HepG2 (cell line): ENCODE data around the gene PTPN13. TPM values are rescaled to one million over a fixed set of nuclear protein-coding genes. Genes with fewer than 3 reads are reported as not detected.
A peak's percentile ranks its signal among the peaks of the same experiment; 100 is the strongest.

Experiments used
- ATAC-seq: fragments of 200-7000 bp; cut with Tn5 transposase; 3 replicates; pipeline ENCODE4 v1.9.1; 2020; ENCODE audit warnings: mild to moderate bottlenecking, moderate library complexity
- BruUV-seq: library from RNA; stranded (reverse); fragments of 400-500 nt; replicated peaks from 2 replicates; lab custom pipeline; 2021; lab: Mats Ljungman, UMichigan
- CTCF ChIA-PET: fragments of 300-600 bp; formaldehyde crosslinking; extraction: SDS; loops from one replicate; lab custom pipeline; 2021; ENCODE audit warnings: low total read pairs, inconsistent platforms, low intra/inter-chr PET ratio; lab: Yijun Ruan, JAX
- POLR2A ChIA-PET: fragments of 350-600 bp; sonication (Branson Sonifier 250); formaldehyde crosslinking; loops from one replicate; lab custom pipeline; 2020; ENCODE audit warnings: antibody characterized with exemption, inconsistent platforms; lab: Yijun Ruan, JAX
- DNase-seq: peaks from one replicate; pipeline ENCODE4 v3.0.0-alpha.2; 2015; ENCODE audit warnings: low spot score
- FAIRE-seq: peaks from 3 replicates; lab custom pipeline; 2011; peaks lifted over from hg19 to GRCh38; lab: Jason Lieb, UNC
- H2AFZ ChIP-seq: one replicate; pipeline ENCODE4 v1.6.1; 2011; ENCODE audit warnings: low read length, inconsistent platforms
- H3K27ac ChIP-seq: fragments of 300-600 bp; 3 replicates; pipeline ENCODE4 v1.8.0; 2011; ENCODE audit warnings: mixed run types, mild to moderate bottlenecking, mixed read lengths, low read length, inconsistent platforms; ENCODE audit not compliant: insufficient read depth; ENCODE audit errors: extremely low read length
- H3K27me3 ChIP-seq, 2 experiments: fragments of 200-600 bp in 1 of 2; 2 replicates in 1 of 2; 3 replicates in 1 of 2; pipeline versions ENCODE4 v1.6.0 to v1.8.0; 2011; ENCODE audit warnings: low read length in 2 of 2, mild to moderate bottlenecking in 2 of 2, moderate library complexity in 2 of 2, inconsistent platforms in 1 of 2; ENCODE audit not compliant: insufficient read depth in 2 of 2, control insufficient read depth in 1 of 2
- H3K36me3 ChIP-seq, 2 experiments: fragments of 200-600 bp in 1 of 2; replicated peaks in 1 of 2; 2 replicates in 1 of 2; 3 replicates in 1 of 2; pipeline versions ENCODE4 v1.5.1 to v1.8.0; 2011; ENCODE audit warnings: low read length in 2 of 2, inconsistent platforms in 1 of 2; ENCODE audit not compliant: insufficient read depth in 2 of 2, control insufficient read depth in 1 of 2
- H3K4me1 ChIP-seq: 2 replicates; pipeline ENCODE4 v1.5.1; 2012; ENCODE audit warnings: low read length, inconsistent platforms; ENCODE audit not compliant: insufficient read depth
- H3K4me2 ChIP-seq: 2 replicates; pipeline ENCODE4 v1.6.0; 2011; ENCODE audit warnings: low read depth, low read length, inconsistent platforms
- H3K4me3 ChIP-seq, 3 experiments: fragments of 200-600 bp in 1 of 3; sonication (generic), shearing (Covaris generic) in 1 of 3; replicated peaks in 1 of 3; 2 replicates each; pipeline ENCODE4 v1.5.1; 2011 to 2016; ENCODE audit warnings: low read length in 3 of 3, inconsistent platforms in 2 of 3, low read depth in 2 of 3, mild to moderate bottlenecking in 2 of 3, control low read depth in 1 of 3, mixed read lengths in 1 of 3; ENCODE audit not compliant: insufficient read depth in 1 of 3
- H3K79me2 ChIP-seq: one replicate; pipeline ENCODE4 v1.6.1; 2011; ENCODE audit warnings: low read length, inconsistent platforms; ENCODE audit not compliant: insufficient read depth
- H3K9ac ChIP-seq: 2 replicates; pipeline ENCODE4 v1.6.0; 2011; ENCODE audit warnings: mild to moderate bottlenecking, low read depth, low read length, inconsistent platforms; ENCODE audit not compliant: insufficient read depth
- H3K9me3 ChIP-seq: 2 replicates; pipeline ENCODE4 v1.5.1; 2012; ENCODE audit warnings: mild to moderate bottlenecking, low read length
- H4K20me1 ChIP-seq: 2 replicates; pipeline ENCODE4 v1.6.0; 2011; ENCODE audit warnings: inconsistent platforms, mild to moderate bottlenecking, low read length, moderate library complexity; ENCODE audit not compliant: insufficient read depth
- HNF1B ChIP-seq: sonication (generic); formaldehyde crosslinking; IDR thresholded peaks from 2 replicates; pipeline ENCODE4 v1.5.1; 2020; ENCODE audit warnings: mild to moderate bottlenecking, moderate library complexity, missing genetic modification reagents
- NFAT5 ChIP-seq: sonication (generic); formaldehyde crosslinking; IDR thresholded peaks from 2 replicates; pipeline ENCODE4 v1.4.0; 2020; ENCODE audit warnings: missing genetic modification reagents
- NFIC ChIP-seq: IDR thresholded peaks from 2 replicates; pipeline ENCODE4 v1.6.1; 2012; ENCODE audit warnings: mild to moderate bottlenecking, low read length, inconsistent platforms
- RFX3 ChIP-seq: IDR thresholded peaks from 2 replicates; pipeline ENCODE4 v1.6.1; 2016; ENCODE audit warnings: missing biosample characterization, missing genetic modification reagents
- SOX5 ChIP-seq: IDR thresholded peaks from 2 replicates; pipeline ENCODE4 v1.6.1; 2016; ENCODE audit warnings: borderline replicate concordance
- XBP1 ChIP-seq: sonication (generic); formaldehyde crosslinking; IDR thresholded peaks from 2 replicates; pipeline ENCODE4 v1.5.0; 2020; ENCODE audit warnings: missing genetic modification reagents
- ZNF747 ChIP-seq: sonication (generic); formaldehyde crosslinking; IDR thresholded peaks from 2 replicates; pipeline ENCODE4 v1.8.1; 2023; ENCODE audit warnings: missing genetic modification reagents, mild to moderate bottlenecking, borderline replicate concordance
- ZNF777 ChIP-seq: sonication (generic); formaldehyde crosslinking; IDR thresholded peaks from 2 replicates; pipeline ENCODE4 v1.4.0; 2020; ENCODE audit warnings: missing genetic modification reagents
- ZSCAN25 ChIP-seq: sonication (generic); formaldehyde crosslinking; IDR thresholded peaks from 2 replicates; pipeline ENCODE4 v1.8.0; 2022; ENCODE audit warnings: mild to moderate bottlenecking, missing genetic modification reagents
- ZSCAN29 ChIP-seq: sonication (generic); formaldehyde crosslinking; conservative IDR thresholded peaks from 2 replicates; pipeline ENCODE4 v1.4.0; 2020; ENCODE audit warnings: mild to moderate bottlenecking, missing genetic modification reagents
- WGBS: methylation state at CpG from one replicate; pipeline ENCODE4 v1.1.6; 2017; ENCODE audit warnings: low lambda C conversion rate; 5-methylcytosine and 5-hydroxymethylcytosine counted together
- in situ Hi-C: cut with HindIII; loops from 2 replicates; pipeline ENCODE4 v1.10.0; 2017; ENCODE audit warnings: low pct_unique_long_range_greater_than_20kb; ENCODE audit not compliant: extremely low pct_ligation_motif_present
- intact Hi-C: fragments of 100-400 bp; cut with micrococcal nuclease; formaldehyde crosslinking; loops from one replicate; pipeline ENCODE4 v1.10.0; 2022; ENCODE audit not compliant: unreplicated experiment
- polyA plus RNA-seq, 8 experiments: library from polyadenylated mRNA; depleted of rRNA in 3 of 8; stranded (reverse) in 7 of 8; unstranded in 1 of 8; fragments of >200 nt; fragmentation: Illumina TruSeq in 4 of 8; extraction: Trizol in 4 of 8; gene quantifications; 2 replicates each; pipeline versions ENCODE4 v1.2.1 to v1.2.3, GENCODE V29; 2011 to 2016; ENCODE audit warnings: low read depth in 4 of 8, missing spikeins in 1 of 8, mixed read lengths in 1 of 8; ENCODE audit not compliant: insufficient read depth in 1 of 8
- total RNA-seq, 5 experiments: library from RNA; depleted of rRNA; stranded (reverse); fragments of >200 nt; fragmentation: Illumina TruSeq; extraction: Trizol; gene quantifications; 2 replicates each; pipeline ENCODE4 v1.2.3, GENCODE V29; 2016; ENCODE audit warnings: low read depth in 1 of 5

Gene PTPN13
- total and polyA plus RNA-seq, 2 of the 13 experiments (the other 11 are each of a cell fraction or from before 2014, with no cell fraction given) = not detected

DNA sequence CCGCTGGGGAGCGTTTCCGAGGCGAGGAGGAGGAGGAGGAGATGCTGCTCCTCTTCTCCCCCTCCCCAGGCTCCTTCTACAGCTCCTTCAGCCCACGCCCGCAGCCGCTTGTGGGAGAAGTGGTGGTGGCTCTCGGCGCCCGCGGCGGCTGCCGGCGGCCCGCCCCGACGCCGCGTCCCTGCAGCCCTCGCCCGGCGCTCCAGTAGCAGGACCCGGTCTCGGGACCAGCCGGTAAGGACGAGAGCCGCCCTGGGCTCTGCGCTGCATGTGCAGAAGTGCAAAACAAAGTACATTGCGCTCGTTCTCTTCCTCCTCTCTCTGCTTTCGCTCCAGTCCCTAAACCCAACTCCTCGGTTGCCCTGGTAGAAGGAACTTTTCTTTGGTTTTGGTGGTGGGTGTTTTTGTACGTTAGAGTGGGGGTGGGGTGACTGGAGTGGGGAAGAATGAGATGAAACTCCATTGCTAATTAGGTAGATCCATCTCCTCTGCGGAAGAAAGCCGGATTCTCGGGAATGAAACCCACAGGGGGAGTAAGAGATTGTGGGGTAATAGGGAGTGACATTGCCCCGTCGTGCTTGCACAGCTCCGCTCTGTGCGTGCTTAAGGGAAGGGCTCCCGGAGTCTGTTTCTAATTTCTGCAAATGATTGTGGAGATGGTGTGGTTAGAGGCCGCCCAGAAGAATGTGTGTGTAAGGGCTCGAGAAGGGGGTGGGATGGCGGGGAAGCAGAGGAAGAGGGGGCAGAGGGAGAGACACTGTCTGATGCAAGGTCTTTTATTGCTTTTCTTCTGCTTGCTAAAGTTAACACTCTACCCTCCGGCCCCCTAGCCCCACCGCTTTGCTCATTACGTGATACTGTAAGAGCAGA, 677 bp downstream of the PTPN13 start:
- no peaks in the 10 kb centered on the region for H4K20me1 ChIP-seq
- no peak for FAIRE-seq
- H3K79me2 ChIP-seq = no peaks in the 10 kb centered on the region
- peak overlapping the region in 1 of 3 experiments; percentile 16; a peak in 1 of 6 replicates for H3K4me3 ChIP-seq
- H3K36me3 ChIP-seq = no peaks in the 10 kb centered on the region
- CTCF ChIA-PET = no interaction called here
- no TSS peak for BruUV-seq
- peaks cover 0 to 23% of the 10 kb centered on the region in 2 experiments; a peak in 3 of 5 replicates for H3K27me3 ChIP-seq
- TF ChIP-seq ZSCAN29 (CRISPR knock-in tag) (no peak), ZNF777 (CRISPR knock-in tag) (peak; percentile 44; the same call in 1 of the 2 replicates)
- TF ChIP-seq, all 625 proteins: peak for 1
- H3K9me3 ChIP-seq = no peaks in the 10 kb centered on the region
- no peak overlapping the region for H3K27ac ChIP-seq
- in situ Hi-C loops = no loop called here
- POLR2A ChIA-PET = no interaction called here
- intact Hi-C loops = no loop called here
- no peak overlapping the region for H3K9ac ChIP-seq
- H3K4me2 ChIP-seq = 0 out of 2 replicates have a peak overlapping the region, but pooled peaks have one; percentile 7
- WGBS = 49% methylated on average over 19 of the region's 47 CpGs
- DNase-seq = no peak
- peak; percentile 67 for ATAC-seq
- H2AFZ ChIP-seq = no peak overlapping the region
- H3K4me1 ChIP-seq = no peaks in the 10 kb centered on the region

DNA sequence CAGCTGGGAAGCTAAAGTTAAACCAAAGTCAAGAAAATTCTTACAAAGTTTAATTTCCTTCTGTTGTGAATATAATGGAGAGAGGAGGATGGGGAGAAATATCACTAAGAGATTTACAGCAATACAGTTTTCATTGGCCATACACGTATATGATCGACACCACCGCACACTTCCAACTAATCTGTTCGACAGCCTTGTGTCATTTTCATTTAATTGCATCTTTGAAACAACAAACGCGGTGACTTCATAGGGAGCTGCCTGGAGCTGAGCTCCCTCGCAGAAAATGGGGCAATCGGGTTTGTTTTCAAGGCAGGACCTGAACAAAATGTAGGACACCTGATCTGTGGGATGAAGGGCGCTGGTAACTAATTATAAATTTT, 1.3 kb downstream of the PTPN13 start:
- no peak overlapping the region for H3K4me2 ChIP-seq
- no peaks in the 10 kb centered on the region for H4K20me1 ChIP-seq
- no peaks in the 10 kb centered on the region for H3K79me2 ChIP-seq
- intact Hi-C loops (no loop called here), in situ Hi-C loops (no loop called here)
- no peak overlapping the region for H2AFZ ChIP-seq
- no peaks in the 10 kb centered on the region for H3K4me1 ChIP-seq
- CTCF ChIA-PET = no interaction called here
- H3K9me3 ChIP-seq = no peaks in the 10 kb centered on the region
- 30% methylated on average over 9 of the region's 9 CpGs for WGBS
- POLR2A ChIA-PET = no interaction called here
- no peaks in the 10 kb centered on the region for H3K36me3 ChIP-seq
- FAIRE-seq = no peak
- no peak overlapping the region for H3K27ac ChIP-seq
- H3K27me3 ChIP-seq = peaks cover 0 to 23% of the 10 kb centered on the region in 2 experiments; a peak in 3 of 5 replicates
- no peak overlapping the region for H3K9ac ChIP-seq
- ATAC-seq = no peak
- BruUV-seq = no TSS peak
- no peak for DNase-seq
- no peak overlapping the region for H3K4me3 ChIP-seq
- no peak for TF ChIP-seq NFIC
- no peak for TF ChIP-seq ZNF747 (CRISPR knock-in tag)
- TF ChIP-seq XBP1 = no peak
- no peak for TF ChIP-seq RFX3
- no peak for TF ChIP-seq SOX5 (CRISPR knock-in tag)
- no peak for TF ChIP-seq NFAT5 (CRISPR knock-in tag)
- TF ChIP-seq HNF1B (CRISPR knock-in tag) = no peak
- TF ChIP-seq ZSCAN25 (CRISPR knock-in tag) = no peak
